ENCODE data around the gene STK31.
"Not testable (repeated sequence)": the region's sequence is repeated elsewhere in the genome, so short reads cannot be mapped to it uniquely, and the experiment has no call there.

The STK31 gene
- total RNA-seq: 0.17 to 1.1 (median 0.63) reads per million in 9 experiments

DNA sequence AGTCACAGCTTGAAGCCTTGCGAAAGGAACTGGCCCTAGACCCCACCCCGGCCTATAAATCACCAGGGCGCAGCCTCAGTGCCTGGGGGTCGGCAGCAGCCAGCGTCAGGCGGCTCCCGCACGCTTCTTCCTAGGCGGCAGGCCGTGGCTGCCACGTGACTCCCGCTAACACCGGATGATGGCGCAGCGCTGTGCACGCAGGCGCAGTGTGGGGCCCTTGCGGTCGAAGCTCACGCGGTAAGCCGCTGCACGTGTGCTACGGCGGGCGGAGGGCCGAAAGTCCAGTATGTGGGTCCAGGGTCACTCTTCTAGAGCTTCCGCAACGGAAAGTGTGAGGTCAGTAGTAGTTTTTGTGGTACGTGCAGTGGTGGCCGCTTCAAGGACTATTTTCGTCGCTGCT is at the start of gene STK31:
Gene STK31, plus strand, starts transcription at position 220 of the 400 bp plus-strand sequence. Its CDS starts 67 bp downstream, at position 287.
- Mint-ChIP-seq H3K27ac (no peak within 1 kb of the TSS), H3K27me3 (no peaks in the 10 kb centered on the region), H3K36me3 (ENCODE audit: insufficient read depth) (no peaks in the 10 kb centered on the region), H3K4me1 (ENCODE audit: low read depth in 2 of 2) (no peaks in the 10 kb centered on the region), H3K9me3 (peaks cover 0 to 8% of the 10 kb centered on the region in 2 donors), H3K4me3 (no peak within 1 kb of the TSS)
- ATAC-seq (replicated peaks): no peak
- DNase-seq: no peak

DNA sequence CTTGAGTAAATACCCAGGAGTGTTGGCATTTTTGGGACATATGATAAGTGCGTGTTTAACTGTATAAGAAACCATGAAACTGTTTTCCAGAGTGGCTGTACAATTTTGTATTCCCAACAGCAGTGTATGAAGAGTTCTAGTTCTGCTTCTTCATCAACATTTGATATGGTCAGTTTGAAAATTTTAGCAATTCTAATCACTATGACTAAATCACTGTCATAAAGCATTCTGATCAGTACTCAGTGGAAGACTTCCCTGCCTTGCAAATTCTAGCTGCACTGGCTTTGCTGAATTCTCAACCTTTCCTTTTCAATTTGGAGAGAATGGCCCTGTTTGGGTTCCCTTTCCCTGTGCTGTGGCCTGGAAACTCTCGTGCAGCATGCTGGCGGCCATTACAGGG is 48.6 kb upstream of the STK31 start:
- Mint-ChIP-seq H3K27me3 (peaks cover 8 to 17% of the 10 kb centered on the region in 2 donors), H3K4me3 (no peak overlapping the region), H3K4me1 (ENCODE audit: low read depth in 2 of 2) (no peaks in the 10 kb centered on the region), H3K36me3 (ENCODE audit: insufficient read depth) (no peaks in the 10 kb centered on the region), H3K9me3 (peaks cover 5 to 16% of the 10 kb centered on the region in 2 donors), H3K27ac (no peak overlapping the region)
- no peak for DNase-seq
- ATAC-seq (replicated peaks): no peak

DNA sequence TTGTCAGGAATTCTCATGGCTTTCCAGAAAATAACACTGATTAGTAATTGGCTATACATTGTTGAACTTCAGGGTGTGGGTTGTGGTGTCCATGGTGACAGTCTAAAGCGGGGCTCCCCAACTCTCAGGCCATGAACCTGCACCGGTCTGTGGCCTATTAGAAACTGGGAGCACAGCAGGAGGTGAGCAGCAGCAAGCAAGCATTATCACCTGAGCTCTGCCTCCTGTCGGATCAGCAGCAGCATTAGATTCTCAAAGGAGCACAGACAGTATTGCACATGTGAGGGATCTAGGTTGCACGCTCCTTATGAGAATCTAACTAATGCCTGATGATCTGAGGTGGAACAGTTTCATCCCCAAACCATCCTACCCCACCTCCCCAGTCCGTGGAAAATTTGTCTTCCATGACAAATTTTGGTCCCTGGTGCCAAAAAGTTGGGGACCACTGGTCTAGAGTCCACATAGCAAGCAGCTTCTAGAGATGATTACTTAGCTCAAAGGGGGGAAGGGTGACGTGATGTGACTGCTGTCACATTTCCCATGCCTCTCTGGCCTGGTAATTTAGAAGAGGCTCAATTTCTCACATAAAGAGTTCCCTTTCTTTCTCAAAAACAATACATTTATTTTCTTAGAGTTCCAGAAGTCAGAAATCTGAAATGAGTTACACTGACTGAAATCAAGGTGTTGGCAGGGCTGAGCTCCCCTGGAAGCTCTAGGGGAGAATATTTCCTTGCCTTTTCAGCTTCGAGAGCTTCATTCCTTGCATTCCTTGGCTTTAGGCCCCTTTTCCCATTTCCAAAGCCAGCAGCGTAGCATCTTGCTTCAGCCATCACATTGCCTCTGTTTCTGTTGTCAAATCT is 47.7 kb upstream of the STK31 start:
- no peak overlapping the region for H3K27ac Mint-ChIP-seq
- DNase-seq (no peak), ATAC-seq (replicated peaks) (no peak)
- H3K4me1 Mint-ChIP-seq (ENCODE audit: low read depth in 2 of 2): no peaks in the 10 kb centered on the region
- H3K9me3 Mint-ChIP-seq: peaks cover 5 to 10% of the 10 kb centered on the region in 2 donors
- H3K36me3 Mint-ChIP-seq (ENCODE audit: insufficient read depth): no peaks in the 10 kb centered on the region
- no peak overlapping the region for H3K4me3 Mint-ChIP-seq
- peaks cover 3 to 11% of the 10 kb centered on the region in 2 donors for H3K27me3 Mint-ChIP-seq

DNA sequence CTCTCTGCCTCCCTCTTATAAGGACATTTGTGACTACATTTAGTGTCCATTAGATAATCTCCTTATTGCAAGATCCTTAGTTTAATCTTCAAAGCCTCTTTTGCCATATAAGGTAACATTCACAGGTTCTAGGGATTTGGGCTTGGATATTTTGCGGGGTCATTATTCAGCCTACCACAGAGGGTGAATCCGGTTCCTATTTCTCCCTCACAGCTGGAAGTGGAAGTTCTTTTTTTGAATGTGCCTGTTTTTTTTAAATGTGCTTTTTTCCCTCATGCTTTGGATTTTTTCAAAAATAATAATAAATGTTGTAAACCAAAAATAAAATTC is 47.1 kb upstream of the STK31 start:
- Mint-ChIP-seq H3K9me3 (peaks cover 5 to 6% of the 10 kb centered on the region in 2 donors), H3K4me3 (no peak overlapping the region), H3K4me1 (ENCODE audit: low read depth in 2 of 2) (no peaks in the 10 kb centered on the region), H3K27me3 (peaks cover 0 to 8% of the 10 kb centered on the region in 2 donors), H3K27ac (no peak overlapping the region), H3K36me3 (ENCODE audit: insufficient read depth) (no peaks in the 10 kb centered on the region)
- DNase-seq: no peak
- ATAC-seq (replicated peaks): no peak

- DNase-seq: no peak
- H3K36me3 Mint-ChIP-seq (ENCODE audit: insufficient read depth): no peaks in the 10 kb centered on the region
- peaks cover 0 to 8% of the 10 kb centered on the region in 2 donors for H3K27me3 Mint-ChIP-seq
- no peaks in the 10 kb centered on the region for H3K4me1 Mint-ChIP-seq (ENCODE audit: low read depth in 2 of 2)
- H3K9me3 Mint-ChIP-seq: peaks cover 1 to 2% of the 10 kb centered on the region in 2 donors
- no peak overlapping the region for H3K27ac Mint-ChIP-seq
- no peak for ATAC-seq (replicated peaks)
- no peak overlapping the region for H3K4me3 Mint-ChIP-seq
Measured at GRCh38 chr7:23664122-23664521, 45.9 kb upstream of the STK31 start.

DNA sequence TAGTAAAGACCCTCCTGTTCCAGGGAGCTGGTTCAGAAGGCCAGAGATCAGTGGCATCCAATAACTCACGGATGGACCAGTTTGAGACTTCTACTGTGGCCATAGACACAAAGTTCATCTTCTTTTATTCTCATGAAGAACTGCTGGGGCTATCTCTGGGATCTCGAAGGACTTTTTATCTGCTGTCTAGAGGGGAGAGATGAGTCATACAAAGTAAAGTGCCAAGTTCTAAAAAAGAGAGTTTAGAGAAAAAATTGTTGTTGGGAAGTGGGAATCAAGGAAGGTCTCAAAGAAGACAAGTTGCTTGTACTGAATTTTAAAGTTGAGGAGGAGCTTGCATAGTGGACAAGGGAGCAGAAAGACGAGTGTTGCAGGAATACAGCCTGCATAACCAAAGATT is 38.0 kb upstream of the STK31 start:
- no peak for DNase-seq
- Mint-ChIP-seq H3K27ac (no peak overlapping the region), H3K27me3 (peaks cover 17 to 23% of the 10 kb centered on the region in 2 donors), H3K4me1 (ENCODE audit: low read depth in 2 of 2) (no peaks in the 10 kb centered on the region), H3K36me3 (ENCODE audit: insufficient read depth) (no peaks in the 10 kb centered on the region), H3K9me3 (no peaks in the 10 kb centered on the region), H3K4me3 (no peak overlapping the region)
- no peak for ATAC-seq (replicated peaks)

DNA sequence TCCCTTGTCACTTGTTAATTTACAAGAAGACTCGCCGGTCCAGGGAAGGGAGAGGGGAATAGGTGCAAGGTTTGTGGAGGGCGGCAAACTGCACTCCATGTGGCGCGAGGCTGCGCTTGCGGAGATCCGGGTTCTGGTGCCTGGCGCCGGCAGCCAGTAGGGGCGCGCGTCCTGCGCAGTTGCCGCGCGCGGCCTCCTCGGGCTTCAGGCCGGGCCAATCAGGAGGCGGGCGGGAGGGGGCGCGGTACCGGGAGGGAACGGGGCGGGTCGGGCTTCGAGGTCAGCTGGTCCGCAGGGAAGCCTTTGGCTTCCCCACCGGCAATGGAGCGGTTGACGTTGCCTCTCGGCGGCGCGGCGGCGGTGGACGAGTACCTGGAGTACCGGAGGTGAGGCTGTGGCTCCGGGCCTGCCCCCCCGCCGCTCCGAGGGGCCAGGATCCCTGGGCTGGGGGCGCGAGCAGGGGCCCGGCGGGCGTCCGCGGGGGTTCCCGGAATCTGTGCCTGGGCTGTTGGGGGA is 30.1 kb upstream of the STK31 start, which contains the start of gene FAM221A:
Gene FAM221A, plus strand, starts transcription at position 302 of the 516 bp plus-strand sequence. Its CDS starts 20 bp downstream, at position 322.
- H3K27me3 Mint-ChIP-seq: peaks cover 0 to 5% of the 10 kb centered on the region in 2 donors
- H3K9me3 Mint-ChIP-seq: no peaks in the 10 kb centered on the region
- H3K4me1 Mint-ChIP-seq (ENCODE audit: low read depth in 2 of 2): peaks cover 8 to 10% of the 10 kb centered on the region in 2 donors
- DNase-seq (peak; percentile 60 to 70 (median 67)), ATAC-seq (replicated peaks) (peak; percentile 95)
- H3K4me3 Mint-ChIP-seq: peak within 1 kb of the TSS; percentile 89 to 93
- H3K36me3 Mint-ChIP-seq (ENCODE audit: insufficient read depth): no peaks in the 10 kb centered on the region
- H3K27ac Mint-ChIP-seq: peak within 1 kb of the TSS; percentile 58 to 78

DNA sequence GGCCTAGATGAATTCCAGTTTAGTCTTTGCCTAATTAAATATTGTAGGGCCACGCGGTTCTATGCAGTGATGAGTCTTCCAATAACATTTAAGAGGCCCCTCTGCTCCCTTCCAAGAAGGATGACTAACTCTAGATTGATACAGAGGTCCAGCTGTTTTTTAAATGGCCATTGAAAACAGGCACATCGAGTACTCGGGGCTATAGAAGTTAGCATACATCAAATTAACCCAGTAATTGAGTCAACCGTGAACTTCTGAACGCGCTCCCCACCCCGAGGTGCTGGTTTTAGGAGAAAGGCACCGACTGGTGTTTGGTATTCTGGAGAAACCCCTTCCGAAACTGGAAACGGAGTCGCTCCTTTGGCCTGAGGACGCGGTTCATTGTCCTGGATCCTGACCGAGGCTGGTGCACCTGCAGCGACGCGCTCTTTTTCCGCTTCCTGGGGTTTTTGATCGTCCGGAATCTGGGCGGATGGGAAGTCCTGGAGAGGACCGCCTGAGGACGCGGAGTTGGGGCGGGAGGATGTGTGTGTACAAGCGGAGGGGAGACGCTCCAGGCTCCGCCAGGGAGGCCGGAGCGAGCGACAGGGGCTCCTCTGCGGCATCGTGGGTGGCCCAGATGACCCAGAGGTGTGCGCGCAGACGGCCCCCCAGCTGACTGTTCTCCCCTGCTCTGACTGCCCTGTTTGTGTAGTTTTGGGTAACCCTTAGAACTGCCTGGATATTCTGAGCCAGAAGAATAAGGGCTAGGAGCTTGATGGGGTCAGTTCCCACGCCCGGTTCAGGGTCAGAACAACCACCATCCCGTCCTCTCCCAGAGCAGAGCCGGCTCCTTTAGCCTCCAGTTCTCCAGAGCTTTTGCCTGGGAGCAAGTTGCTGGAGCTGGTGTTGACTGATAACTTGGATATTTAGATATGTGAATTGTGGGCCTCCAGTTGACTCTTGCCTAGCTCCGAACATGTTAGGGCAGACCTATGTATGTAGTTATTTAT is 29.3 kb upstream of the STK31 start:
- H3K4me1 Mint-ChIP-seq (ENCODE audit: low read depth in 2 of 2): peaks cover 8 to 10% of the 10 kb centered on the region in 2 donors
- H3K27ac Mint-ChIP-seq: peak overlapping the region; percentile 58 to 78
- H3K27me3 Mint-ChIP-seq: no peaks in the 10 kb centered on the region
- ATAC-seq (replicated peaks): peak; percentile 36
- peak; percentile 8 to 21 (median 19) for DNase-seq
- H3K9me3 Mint-ChIP-seq: no peaks in the 10 kb centered on the region
- H3K36me3 Mint-ChIP-seq (ENCODE audit: insufficient read depth): no peaks in the 10 kb centered on the region
- H3K4me3 Mint-ChIP-seq: peak overlapping the region; percentile 89 to 93

DNA sequence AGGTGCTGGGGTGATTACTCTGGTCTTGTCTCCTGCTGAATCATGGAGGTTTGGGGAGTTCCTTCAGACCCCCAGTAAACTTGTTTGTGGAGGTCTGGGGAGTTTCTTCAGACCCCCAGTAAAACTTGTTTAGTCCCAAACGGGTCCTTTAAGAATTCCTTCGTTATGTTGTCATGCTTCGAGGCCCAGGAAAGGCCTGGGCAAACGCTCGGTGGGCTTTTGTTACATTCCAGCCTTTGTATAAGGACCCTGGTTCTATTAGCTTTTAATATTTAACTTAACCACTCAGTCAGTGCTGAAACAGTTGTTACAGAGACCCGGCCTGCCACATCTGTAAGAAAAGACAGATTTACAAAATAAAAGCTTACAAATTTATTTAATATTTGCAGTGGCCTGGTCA is 26.0 kb upstream of the STK31 start:
- not testable (repeated sequence) for ATAC-seq (replicated peaks); H3K27ac Mint-ChIP-seq; H3K36me3 Mint-ChIP-seq (ENCODE audit: insufficient read depth); DNase-seq; H3K27me3 Mint-ChIP-seq; H3K4me3 Mint-ChIP-seq; H3K9me3 Mint-ChIP-seq; H3K4me1 Mint-ChIP-seq (ENCODE audit: low read depth in 2 of 2)

DNA sequence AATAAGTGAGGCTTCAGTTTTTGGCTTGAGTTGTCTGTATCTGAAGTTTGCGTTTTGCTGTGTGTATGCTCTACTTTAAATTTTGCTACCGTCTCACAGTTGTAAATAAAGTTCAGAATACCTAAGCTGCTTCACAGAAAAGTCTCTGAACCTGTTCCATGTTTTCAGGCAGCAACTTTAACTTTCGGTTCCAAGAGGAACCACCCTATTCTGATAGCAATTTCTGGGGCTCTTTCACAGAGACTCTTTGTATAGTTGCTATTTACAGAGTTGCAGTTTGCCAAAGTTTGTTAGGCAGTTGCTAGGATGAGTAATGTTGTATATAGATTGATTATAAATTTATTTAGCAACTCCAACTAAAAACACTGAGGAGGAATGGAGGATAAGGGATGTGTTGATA is 24.3 kb upstream of the STK31 start:
- peaks cover 14% of the 10 kb centered on the region for H3K36me3 Mint-ChIP-seq (ENCODE audit: insufficient read depth)
- H3K27ac Mint-ChIP-seq: no peak overlapping the region
- no peaks in the 10 kb centered on the region for H3K9me3 Mint-ChIP-seq
- H3K4me3 Mint-ChIP-seq: no peak overlapping the region
- DNase-seq (no peak), ATAC-seq (replicated peaks) (no peak)
- peaks cover under 1 to 7% of the 10 kb centered on the region in 2 donors for H3K4me1 Mint-ChIP-seq (ENCODE audit: low read depth in 2 of 2)
- H3K27me3 Mint-ChIP-seq: no peaks in the 10 kb centered on the region

DNA sequence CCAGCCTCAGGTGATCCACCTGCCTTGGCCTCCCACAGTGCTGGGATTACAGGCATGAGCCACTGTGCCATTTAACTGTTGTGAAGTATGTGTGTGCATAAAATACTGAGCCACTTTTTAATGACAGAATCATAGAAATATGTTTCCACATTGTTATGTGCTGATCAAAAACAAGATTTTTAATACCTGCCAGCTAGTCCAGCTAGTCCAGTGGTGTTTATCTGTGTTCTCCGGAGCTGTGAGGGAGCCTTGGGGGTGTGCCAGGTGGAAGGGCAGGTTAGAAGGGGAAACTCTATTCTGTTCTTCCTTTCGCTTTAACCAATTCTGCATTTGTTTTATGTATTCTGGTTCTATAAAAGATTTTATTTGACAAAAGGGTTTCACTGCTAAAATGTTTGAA is 23.0 kb upstream of the STK31 start:
- ATAC-seq (replicated peaks) (no peak), DNase-seq (no peak)
- H3K36me3 Mint-ChIP-seq (ENCODE audit: insufficient read depth): peaks cover 23% of the 10 kb centered on the region
- H3K27me3 Mint-ChIP-seq: no peaks in the 10 kb centered on the region
- no peak overlapping the region for H3K4me3 Mint-ChIP-seq
- peaks cover 0 to 3% of the 10 kb centered on the region in 2 donors for H3K4me1 Mint-ChIP-seq (ENCODE audit: low read depth in 2 of 2)
- peak overlapping the region; percentile 41 to 56 for H3K27ac Mint-ChIP-seq
- H3K9me3 Mint-ChIP-seq: no peaks in the 10 kb centered on the region

GRCh38 chr7:23689165-23689564 is 20.9 kb upstream of the STK31 start:
- H3K9me3 Mint-ChIP-seq: no peaks in the 10 kb centered on the region

GRCh38 chr7:23691320-23691719 is 18.7 kb upstream of the STK31 start:
- Mint-ChIP-seq H3K4me1 (ENCODE audit: low read depth in 2 of 2) (peaks cover 0 to 3% of the 10 kb centered on the region in 2 donors), H3K9me3 (no peaks in the 10 kb centered on the region), H3K27ac (peak overlapping the region in 1 of 2 donors; percentile 32), H3K4me3 (no peak overlapping the region), H3K27me3 (no peaks in the 10 kb centered on the region), H3K36me3 (ENCODE audit: insufficient read depth) (peaks cover 35% of the 10 kb centered on the region)
- ATAC-seq (replicated peaks) (no peak), DNase-seq (no peak)

More at GRCh38 chr7:23689165-23689564, 20.9 kb upstream of the STK31 start:
- DNase-seq (no peak), ATAC-seq (replicated peaks) (no peak)
- Mint-ChIP-seq H3K4me1 (ENCODE audit: low read depth in 2 of 2) (peaks cover 0 to 3% of the 10 kb centered on the region in 2 donors), H3K27me3 (no peaks in the 10 kb centered on the region), H3K27ac (no peak overlapping the region), H3K36me3 (ENCODE audit: insufficient read depth) (peaks cover 35% of the 10 kb centered on the region), H3K4me3 (no peak overlapping the region)
